CD14-positive monocyte (primary cell): ENCODE measurements around the gene CGREF1. TPM values are rescaled to one million over a fixed set of nuclear protein-coding genes. Genes with fewer than 3 reads are reported as not detected.

ENCODE experiments used
- DNase-seq, 3 donors: peaks; one replicate each; pipeline ENCODE4 v3.0.0-alpha.2; 2011 to 2022
- H2AFZ ChIP-seq: 2 replicates; pipeline ENCODE4 v1.6.0; 2012; ENCODE audit warnings: mild to moderate bottlenecking, low read depth, low read length, inconsistent platforms; ENCODE audit not compliant: insufficient read depth, poor library complexity, severe bottlenecking
- H3K27ac ChIP-seq, 2 donors: 1 replicate in 1 of 2; 2 replicates in 1 of 2; pipeline ENCODE4 v1.5.1; 2012 to 2013; ENCODE audit warnings: low read length in 2 of 2, control low read depth in 1 of 2, inconsistent platforms in 1 of 2, low read depth in 1 of 2, mild to moderate bottlenecking in 1 of 2
- H3K27me3 ChIP-seq, 2 donors: one replicate each; pipeline versions ENCODE4 v1.6.0 to v1.6.1; 2011 to 2013; ENCODE audit warnings: low read length in 2 of 2; ENCODE audit not compliant: control insufficient read depth in 2 of 2, insufficient read depth in 2 of 2
- H3K36me3 ChIP-seq, 2 donors: replicated peaks in 1 of 2; 1 replicate in 1 of 2; 2 replicates in 1 of 2; pipeline versions ENCODE4 v1.5.1 to v1.6.1; 2012 to 2013; ENCODE audit warnings: low read length in 2 of 2, control low read depth in 1 of 2, inconsistent platforms in 1 of 2, mild to moderate bottlenecking in 1 of 2; ENCODE audit not compliant: insufficient read depth in 2 of 2, control insufficient read depth in 1 of 2
- H3K4me1 ChIP-seq, 2 donors: 1 replicate in 1 of 2; 2 replicates in 1 of 2; pipeline versions ENCODE4 v1.5.1 to v1.6.1; 2012 to 2013; ENCODE audit warnings: low read length in 2 of 2, control low read depth in 1 of 2, inconsistent platforms in 1 of 2, mild to moderate bottlenecking in 1 of 2, moderate library complexity in 1 of 2; ENCODE audit not compliant: insufficient read depth in 2 of 2, control insufficient read depth in 1 of 2
- H3K4me2 ChIP-seq: replicated peaks from 2 replicates; pipeline ENCODE3; 2012; ENCODE audit warnings: low read length, moderate library complexity, mild to moderate bottlenecking; ENCODE audit not compliant: poor library complexity, severe bottlenecking; ENCODE audit errors: extremely low read depth
- H3K4me3 ChIP-seq, 3 experiments: fragments of 200-600 bp in 1 of 3; sonication (generic) in 1 of 3; replicated peaks in 1 of 3; 1 replicate in 2 of 3; 2 replicates in 1 of 3; pipeline ENCODE4 v1.5.1; 2011 to 2013; ENCODE audit warnings: low read length in 3 of 3, mild to moderate bottlenecking in 3 of 3, control low read depth in 2 of 3, low read depth in 2 of 3, inconsistent platforms in 1 of 3, moderate library complexity in 1 of 3
- H3K79me2 ChIP-seq: 2 replicates; pipeline ENCODE4 v1.6.0; 2012; ENCODE audit warnings: mild to moderate bottlenecking, control low read depth, inconsistent platforms, low read length, moderate library complexity; ENCODE audit not compliant: insufficient read depth
- H3K9ac ChIP-seq: 2 replicates; pipeline ENCODE4 v1.6.0; 2017; ENCODE audit warnings: low read length, mild to moderate bottlenecking; ENCODE audit not compliant: insufficient read depth, poor library complexity, severe bottlenecking
- H3K9me3 ChIP-seq, 2 donors: replicated peaks in 1 of 2; 1 replicate in 1 of 2; 2 replicates in 1 of 2; pipeline versions ENCODE4 v1.5.1 to v1.6.1; 2012 to 2013; ENCODE audit warnings: low read length in 2 of 2, control low read depth in 1 of 2; ENCODE audit not compliant: control insufficient read depth in 1 of 2, insufficient read depth in 1 of 2
- H4K20me1 ChIP-seq: 2 replicates; pipeline ENCODE4 v1.6.0; 2012; ENCODE audit warnings: mild to moderate bottlenecking, low read length, control low read depth, moderate library complexity; ENCODE audit not compliant: insufficient read depth
- H3K27ac Mint-ChIP-seq, 7 donors: one replicate each; pipeline ENCODE4 v1.8.0; 2020; ENCODE audit warnings: mild to moderate bottlenecking in 7 of 7, mixed read lengths in 7 of 7, moderate library complexity in 6 of 7, inconsistent platforms in 2 of 7
- H3K27me3 Mint-ChIP-seq, 3 donors: one replicate each; pipeline ENCODE4 v1.8.0; 2021 to 2022; ENCODE audit warnings: low read depth in 3 of 3, mild to moderate bottlenecking in 3 of 3, mixed read lengths in 3 of 3, moderate library complexity in 3 of 3, inconsistent platforms in 1 of 3
- H3K36me3 Mint-ChIP-seq, 2 donors: one replicate each; pipeline ENCODE4 v1.8.0; 2020; ENCODE audit warnings: mixed read lengths in 2 of 2, inconsistent platforms in 1 of 2, mild to moderate bottlenecking in 1 of 2
- H3K4me1 Mint-ChIP-seq: one replicate; pipeline ENCODE4 v1.8.0; 2020; ENCODE audit warnings: mild to moderate bottlenecking, mixed read lengths
- H3K4me3 Mint-ChIP-seq, 2 donors: one replicate each; pipeline ENCODE4 v1.8.0; 2020; ENCODE audit warnings: mild to moderate bottlenecking in 2 of 2, mixed read lengths in 2 of 2, moderate library complexity in 1 of 2
- H3K9me3 Mint-ChIP-seq, 7 donors: one replicate each; pipeline ENCODE4 v1.8.0; 2020 to 2022; ENCODE audit warnings: mixed read lengths in 7 of 7, mild to moderate bottlenecking in 6 of 7, moderate library complexity in 6 of 7, inconsistent platforms in 2 of 7
- CTCF ChIP-seq: fragments of 200-600 bp; IDR thresholded peaks from one replicate; pipeline ENCODE4 v1.8.0; 2022; ENCODE audit warnings: antibody characterized with exemption, mild to moderate bottlenecking
- WGBS: methylation state at CpG from one replicate; pipeline ENCODE4 v1.1.5; 2013; ENCODE audit warnings: missing lambda C conversion rate; ENCODE audit not compliant: insufficient coverage; 5-methylcytosine and 5-hydroxymethylcytosine counted together
- intact Hi-C, 2 donors: fragments of 100-400 bp; cut with micrococcal nuclease; formaldehyde crosslinking; loops; one replicate each; pipeline versions ENCODE4 v1.15.0 to v1.15.1; 2023
- polyA plus RNA-seq, 3 donors: library from polyadenylated mRNA; depleted of rRNA in 1 of 3; unstranded in 2 of 3; stranded (reverse) in 1 of 3; fragments of 300-500 nt in 2 of 3; fragments of >200 nt in 1 of 3; fragmentation: Illumina TruSeq in 2 of 3; gene quantifications; 1 replicate in 2 of 3; 2 replicates in 1 of 3; pipeline ENCODE4 v1.2.3, GENCODE V29; 2012 to 2021

Gene CGREF1
- polyA plus RNA-seq, 3 donors, result not detected

- no peak overlapping the region for H3K27ac ChIP-seq
- Mint-ChIP-seq H3K4me1 (no peaks in the 10 kb centered on the region), H3K27me3 (peaks cover 0 to 9% (median 2%) of the 10 kb centered on the region in 3 donors), H3K36me3 (no peaks in the 10 kb centered on the region), H3K27ac (no peak overlapping the region), H3K9me3 (peaks cover 0 to 2% (median 0%) of the 10 kb centered on the region in 7 donors), H3K4me3 (no peak overlapping the region)
- intact Hi-C loops, result no loop called here
- H4K20me1 ChIP-seq, result no peaks in the 10 kb centered on the region
- H3K4me3 ChIP-seq, result no peak overlapping the region
- no peak for TF ChIP-seq CTCF
- no peaks in the 10 kb centered on the region for H3K4me1 ChIP-seq
- no peak for DNase-seq
- no peak overlapping the region for H2AFZ ChIP-seq
- no peaks in the 10 kb centered on the region for H3K27me3 ChIP-seq
- H3K4me2 ChIP-seq, result no peak overlapping the region
- H3K9ac ChIP-seq, result no peak overlapping the region
- no peaks in the 10 kb centered on the region for H3K79me2 ChIP-seq
- H3K36me3 ChIP-seq, result no peaks in the 10 kb centered on the region
- 92% methylated on average over 20 of the region's 29 CpGs for WGBS
- H3K9me3 ChIP-seq, result no peaks in the 10 kb centered on the region
Observed at GRCh38 chr2:27149570-27150405, 30.9 kb upstream of the CGREF1 start.

- H3K9me3 Mint-ChIP-seq, result peaks cover 0 to 2% (median 0%) of the 10 kb centered on the region in 7 donors
- WGBS, result 88% methylated on average over 8 of the region's 12 CpGs
- Histone ChIP-seq H3K27me3 (no peaks in the 10 kb centered on the region), H3K36me3 (no peaks in the 10 kb centered on the region), H3K4me1 (no peaks in the 10 kb centered on the region), H3K4me2 (no peak within 1 kb of the TSS), H3K9ac (no peak within 1 kb of the TSS), H4K20me1 (no peaks in the 10 kb centered on the region), H3K79me2 (no peaks in the 10 kb centered on the region), H3K27ac (no peak within 1 kb of the TSS), H2AFZ (no peak within 1 kb of the TSS), H3K9me3 (no peaks in the 10 kb centered on the region), H3K4me3 (no peak within 1 kb of the TSS)
- H3K4me3 Mint-ChIP-seq, result no peak within 1 kb of the TSS
- DNase-seq, result no peak
- no peaks in the 10 kb centered on the region for H3K4me1 Mint-ChIP-seq
- no peaks in the 10 kb centered on the region for H3K36me3 Mint-ChIP-seq
- no peak for TF ChIP-seq CTCF
- no peak within 1 kb of the TSS for H3K27ac Mint-ChIP-seq
- intact Hi-C loops, result no loop called here
- H3K27me3 Mint-ChIP-seq, result peaks cover 0 to 15% (median 8%) of the 10 kb centered on the region in 3 donors
Observed at GRCh38 chr2:27148801-27149439, 30.0 kb upstream of the CGREF1 start, which contains the start of gene TCF23. Gene TCF23, plus strand, starts transcription at chr2:27149004. Its CDS starts 130 bp downstream, at chr2:27149134.
